ENCODE measurements around the gene SLC44A5. TPM values are rescaled to one million over a fixed set of nuclear protein-coding genes. Genes with fewer than 3 reads are reported as not detected.

The SLC44A5 gene
- total RNA-seq, 1 donor from 2014 or later: 0.69 TPM

DNA sequence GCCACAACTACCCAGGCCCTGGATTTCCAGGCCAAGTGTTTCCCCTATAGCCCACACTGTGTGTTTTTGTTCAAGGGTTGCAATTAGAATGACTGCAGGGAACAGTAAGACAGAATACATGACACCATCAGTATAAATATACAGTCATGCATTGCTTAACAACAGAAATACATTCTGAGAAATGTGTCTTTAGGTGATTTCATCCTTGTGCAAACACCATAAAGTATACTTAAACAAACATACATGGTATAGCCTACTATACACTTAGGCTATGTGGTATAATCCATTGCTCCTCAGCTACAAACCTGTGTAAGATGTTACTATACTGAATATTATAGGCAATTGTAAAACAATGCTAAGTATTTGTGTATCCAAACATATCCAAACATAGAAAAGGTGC is 7.5 kb upstream of the SLC44A5 start:
- DNase-seq (no peak), ATAC-seq (ENCODE audit: low read depth) (no peak)
- Mint-ChIP-seq H3K4me3 (no peak overlapping the region), H3K4me1 (peaks cover 21% of the 10 kb centered on the region), H3K36me3 (ENCODE audit: low read depth) (no peaks in the 10 kb centered on the region), H3K27ac (no peak overlapping the region), H3K9me3 (peaks cover 4% of the 10 kb centered on the region), H3K27me3 (peaks cover 47% of the 10 kb centered on the region)
- TF ChIP-seq, protein P1, sequence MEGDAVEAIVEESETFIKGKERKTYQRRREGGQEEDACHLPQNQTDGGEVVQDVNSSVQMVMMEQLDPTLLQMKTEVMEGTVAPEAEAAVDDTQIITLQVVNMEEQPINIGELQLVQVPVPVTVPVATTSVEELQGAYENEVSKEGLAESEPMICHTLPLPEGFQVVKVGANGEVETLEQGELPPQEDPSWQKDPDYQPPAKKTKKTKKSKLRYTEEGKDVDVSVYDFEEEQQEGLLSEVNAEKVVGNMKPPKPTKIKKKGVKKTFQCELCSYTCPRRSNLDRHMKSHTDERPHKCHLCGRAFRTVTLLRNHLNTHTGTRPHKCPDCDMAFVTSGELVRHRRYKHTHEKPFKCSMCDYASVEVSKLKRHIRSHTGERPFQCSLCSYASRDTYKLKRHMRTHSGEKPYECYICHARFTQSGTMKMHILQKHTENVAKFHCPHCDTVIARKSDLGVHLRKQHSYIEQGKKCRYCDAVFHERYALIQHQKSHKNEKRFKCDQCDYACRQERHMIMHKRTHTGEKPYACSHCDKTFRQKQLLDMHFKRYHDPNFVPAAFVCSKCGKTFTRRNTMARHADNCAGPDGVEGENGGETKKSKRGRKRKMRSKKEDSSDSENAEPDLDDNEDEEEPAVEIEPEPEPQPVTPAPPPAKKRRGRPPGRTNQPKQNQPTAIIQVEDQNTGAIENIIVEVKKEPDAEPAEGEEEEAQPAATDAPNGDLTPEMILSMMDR (IDR thresholded peaks at IDR 0.05): no peak
- POLR2A ChIA-PET: no interaction called here
- intact Hi-C loops (cut with micrococcal nuclease): loop anchor here (10.0 kb wide), 1 partner anchor 166 kb away; the partner anchor contains the start of gene RABGGTB
- CTCF ChIA-PET: no interaction called here

GRCh38 chr1:75616436-75617433 is 5.8 kb upstream of the SLC44A5 start:
- Mint-ChIP-seq H3K4me1 (peaks cover 21% of the 10 kb centered on the region), H3K9me3 (peaks cover 4% of the 10 kb centered on the region), H3K4me3 (peak overlapping the region; percentile 12), H3K36me3 (ENCODE audit: low read depth) (no peaks in the 10 kb centered on the region), H3K27me3 (peaks cover 54% of the 10 kb centered on the region), H3K27ac (no peak overlapping the region)
- intact Hi-C loops (cut with micrococcal nuclease): loop anchor here (10.0 kb wide), 1 partner anchor 168 kb away; the partner anchor contains the start of gene RABGGTB
- DNase-seq: no peak
- TF ChIP-seq, protein P1 (IDR thresholded peaks at IDR 0.05): no peak
- ChIA-PET CTCF (no interaction called here), POLR2A (no interaction called here)
- ATAC-seq (ENCODE audit: low read depth): no peak

- ATAC-seq (ENCODE audit: low read depth): peak; percentile 30
- Mint-ChIP-seq H3K4me3 (peak overlapping the region; percentile 69), H3K27me3 (peaks cover 57% of the 10 kb centered on the region)
Measured at GRCh38 chr1:75615613-75616435, 4.9 kb upstream of the SLC44A5 start.

DNA sequence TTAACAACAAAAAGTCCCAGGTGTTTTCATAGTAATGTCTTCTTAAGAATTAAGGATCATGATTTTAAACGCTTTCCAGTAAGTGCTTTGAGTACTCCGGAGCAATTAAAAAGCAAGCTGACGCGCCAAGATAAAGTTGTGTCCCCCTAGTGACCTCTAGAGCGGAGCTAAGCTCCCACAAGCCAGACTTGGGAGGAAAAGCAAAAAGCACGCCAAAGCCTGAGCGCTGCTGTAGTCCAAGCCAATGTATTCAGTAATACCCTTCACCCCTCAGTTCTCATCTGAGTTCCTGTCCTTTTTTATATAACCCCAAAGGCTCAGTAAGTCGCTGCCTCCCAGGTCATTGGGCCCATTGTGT is 3.5 kb upstream of the SLC44A5 start:
- no peaks in the 10 kb centered on the region for H3K9me3 Mint-ChIP-seq
- no peaks in the 10 kb centered on the region for H3K36me3 Mint-ChIP-seq (ENCODE audit: low read depth)
- CTCF ChIA-PET: interaction anchor here (1.5 to 1.9 kb wide), 3 partner anchors 18 to 349 kb away, joined by 3 to 6 read pairs (median 5); no protein-coding TSS in a partner anchor
- DNase-seq (no peak), ATAC-seq (ENCODE audit: low read depth) (no peak)
- POLR2A ChIA-PET: no interaction called here
- no peak overlapping the region for H3K27ac Mint-ChIP-seq
- H3K4me1 Mint-ChIP-seq: peaks cover 21% of the 10 kb centered on the region
- peak overlapping the region; percentile 69 for H3K4me3 Mint-ChIP-seq
- TF ChIP-seq, protein P1 (IDR thresholded peaks at IDR 0.05): no peak
- intact Hi-C loops (cut with micrococcal nuclease): loop anchor here (10.0 kb wide), 1 partner anchor 170 kb away; the partner anchor contains the start of gene RABGGTB
- H3K27me3 Mint-ChIP-seq: peaks cover 54% of the 10 kb centered on the region

More at GRCh38 chr1:75615613-75616435, 4.9 kb upstream of the SLC44A5 start:
- TF ChIP-seq, protein P1 (IDR thresholded peaks at IDR 0.05): no peak
- no peak for DNase-seq
- H3K9me3 Mint-ChIP-seq: peaks cover 4% of the 10 kb centered on the region
- H3K36me3 Mint-ChIP-seq (ENCODE audit: low read depth): no peaks in the 10 kb centered on the region
- peaks cover 21% of the 10 kb centered on the region for H3K4me1 Mint-ChIP-seq
- intact Hi-C loops (cut with micrococcal nuclease): loop anchor here (10.0 kb wide), 1 partner anchor 169 kb away; the partner anchor contains the start of gene RABGGTB
- ChIA-PET CTCF (interaction anchor here (1.5 kb wide), 1 partner anchor 350 kb away, joined by 3 read pairs; no protein-coding TSS in a partner anchor), POLR2A (no interaction called here)
- no peak overlapping the region for H3K27ac Mint-ChIP-seq

All from activated B cell treated with CpG ODN at 0.5 μM for 24 hours (primary cell).